Spinal cord (tissue), 10 donors: ENCODE data around the gene TMEM18. TPM values are rescaled to one million over a fixed set of nuclear protein-coding genes. Genes with fewer than 3 reads are reported as not detected.

Experiments used
- DNase-seq, 6 donors: peaks; one replicate each; pipeline versions ENCODE4 v3.0.0 to v3.0.0-alpha.2; 2013 to 2015; ENCODE audit warnings: low spot score in 6 of 6, low read depth in 4 of 6
- H3K27ac ChIP-seq: one replicate; pipeline ENCODE4 v1.5.1; 2013; ENCODE audit warnings: low read depth, low read length, control low read depth
- H3K27me3 ChIP-seq: one replicate; pipeline ENCODE4 v1.6.1; 2013; ENCODE audit warnings: low read length; ENCODE audit not compliant: control insufficient read depth, insufficient read depth
- H3K36me3 ChIP-seq: one replicate; pipeline ENCODE4 v1.6.1; 2013; ENCODE audit warnings: low read length; ENCODE audit not compliant: control insufficient read depth, insufficient read depth
- H3K4me1 ChIP-seq: one replicate; pipeline ENCODE4 v1.6.1; 2013; ENCODE audit warnings: low read length; ENCODE audit not compliant: control insufficient read depth, insufficient read depth
- H3K4me3 ChIP-seq: one replicate; pipeline ENCODE4 v1.5.1; 2013; ENCODE audit warnings: low read depth, low read length, control low read depth
- H3K9me3 ChIP-seq: one replicate; pipeline ENCODE4 v1.6.1; 2013; ENCODE audit warnings: low read length; ENCODE audit not compliant: control insufficient read depth, insufficient read depth
- WGBS: methylation state at CpG from one replicate; pipeline ENCODE4 v1.1.5; 2013; ENCODE audit warnings: missing lambda C conversion rate; ENCODE audit not compliant: insufficient coverage; 5-methylcytosine and 5-hydroxymethylcytosine counted together
- long read RNA-seq, 4 donors: transcript quantifications; one replicate each; lab custom pipeline, GENCODE V29; 2026
- polyA plus RNA-seq, 2 donors: library from polyadenylated mRNA; unstranded; fragments of 120-200 nt; gene quantifications; one replicate each; pipeline ENCODE4 v1.2.1, GENCODE V29; 2013; ENCODE audit not compliant: insufficient read length in 2 of 2
- total RNA-seq, 2 donors: library from RNA; depleted of rRNA in 1 of 2; stranded (reverse); fragments of 120-200 nt in 1 of 2; fragments of >200 nt in 1 of 2; gene quantifications; one replicate each; pipeline versions ENCODE4 v1.2.3 to v1.2.4, GENCODE V29; 2013 to 2014
- donor health status: healthy.

TMEM18 gene
- 10 to 100 TPM; 29.3 to 55.6 TPM for total RNA-seq
- polyA plus RNA-seq: 10 to 100 TPM; 48.7 to 52.2 TPM
- long read RNA-seq, donor 1, transcript TMEM18-201 (5 exons, 2,762 nt): major isoform, 31 of 36 reads
- long read RNA-seq, donor 1, partial matches to known transcripts: 0 of 36 reads
- long read RNA-seq, donor 1, other reads (novel, unspliced or antisense): 0 of 36 reads
- long read RNA-seq, donor 2, transcript TMEM18-201 (5 exons, 2,762 nt): major isoform, 8 of 9 reads
- long read RNA-seq, donor 2, partial matches to known transcripts: 0 of 9 reads
- long read RNA-seq, donor 2, other reads (novel, unspliced or antisense): 0 of 9 reads
- long read RNA-seq, donor 3, transcript TMEM18-201 (5 exons, 2,762 nt): major isoform, 16 of 21 reads
- long read RNA-seq, donor 3, partial matches to known transcripts: 0 of 21 reads
- long read RNA-seq, donor 3, other reads (novel, unspliced or antisense): 0 of 21 reads
- long read RNA-seq, donor 4, transcript TMEM18-207 (4 exons, 1,767 nt): minor isoform, 17 of 82 reads
- long read RNA-seq, donor 4, transcript TMEM18-201 (5 exons, 2,762 nt): major isoform, 57 of 82 reads
- long read RNA-seq, donor 4, partial matches to known transcripts: 0 of 82 reads
- long read RNA-seq, donor 4, other reads (novel, unspliced or antisense): 0 of 82 reads

DNA sequence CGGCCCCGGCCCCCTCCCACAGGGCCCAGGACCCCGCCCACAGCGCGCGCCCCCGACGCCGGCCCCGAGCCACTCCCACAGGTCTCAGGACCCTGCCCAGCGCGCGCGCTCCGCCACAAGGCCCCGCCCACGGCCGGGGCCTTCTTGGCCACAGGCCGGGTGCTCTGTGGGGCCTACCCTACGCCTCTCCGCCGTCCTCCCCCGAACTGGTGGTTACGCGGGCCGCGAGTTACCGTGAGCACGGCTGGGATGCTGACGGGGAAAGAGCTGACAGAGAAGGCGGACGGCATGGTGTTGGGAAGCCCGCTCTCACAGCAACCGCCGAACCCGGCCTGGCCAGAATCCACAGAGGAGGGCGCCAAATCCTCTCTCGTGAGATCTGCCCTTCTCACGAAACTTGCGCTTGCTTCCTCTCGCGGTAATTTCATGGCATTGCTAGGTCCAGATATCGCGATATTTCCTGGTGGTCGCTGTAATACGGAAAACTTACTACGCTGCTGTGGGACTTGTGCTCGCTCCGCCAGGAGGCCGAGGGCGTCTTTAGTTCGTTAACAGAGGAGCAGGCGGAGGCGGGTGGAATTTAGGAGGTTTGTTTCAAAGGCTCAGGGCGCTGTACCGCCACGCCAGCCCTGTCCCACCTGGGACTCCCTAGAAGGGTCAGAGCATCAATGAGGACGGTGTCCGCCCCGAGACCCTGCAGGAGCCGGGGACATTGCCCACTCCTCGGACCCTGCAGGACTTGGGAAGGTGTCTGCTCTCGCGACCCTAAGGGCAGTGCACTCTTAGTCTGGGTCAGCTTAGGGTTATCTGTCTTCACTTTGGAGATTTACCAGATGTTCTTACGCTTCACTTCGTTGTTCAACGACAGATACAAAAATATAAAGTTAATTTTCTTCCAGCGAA, at the start of gene TMEM18:
Gene TMEM18 (minus strand): TSS at position 351 of the 903 bp plus-strand sequence. CDS start 61 bp downstream, at position 290.
- H3K4me1 ChIP-seq: peaks cover 34% of the 10 kb centered on the region
- DNase-seq: peak; percentile 95 to 99 (median 96)
- WGBS: under 1% methylated on average over 60 of the region's 68 CpGs
- peak within 1 kb of the TSS; percentile 98 for H3K4me3 ChIP-seq
- H3K9me3 ChIP-seq: no peaks in the 10 kb centered on the region
- peak within 1 kb of the TSS; percentile 100 for H3K27ac ChIP-seq
- peaks cover 27% of the 10 kb centered on the region for H3K36me3 ChIP-seq
- H3K27me3 ChIP-seq: no peaks in the 10 kb centered on the region

GRCh38 chr2:726169-726568, 49.0 kb upstream of the TMEM18 start:
- no peak overlapping the region for H3K27ac ChIP-seq
- no peaks in the 10 kb centered on the region for H3K27me3 ChIP-seq
- no peaks in the 10 kb centered on the region for H3K9me3 ChIP-seq
- no peaks in the 10 kb centered on the region for H3K36me3 ChIP-seq
- 88% methylated on average over 4 of the region's 4 CpGs for WGBS
- DNase-seq: no peak
- H3K4me1 ChIP-seq: peaks cover 2% of the 10 kb centered on the region
- H3K4me3 ChIP-seq: no peak overlapping the region

GRCh38 chr2:725468-725867, 48.3 kb upstream of the TMEM18 start:
- peaks cover 2% of the 10 kb centered on the region for H3K4me1 ChIP-seq
- H3K36me3 ChIP-seq: no peaks in the 10 kb centered on the region
- H3K27me3 ChIP-seq: no peaks in the 10 kb centered on the region
- H3K4me3 ChIP-seq: no peak overlapping the region
- WGBS: 95% methylated on average over 4 of the region's 4 CpGs
- DNase-seq: no peak
- no peak overlapping the region for H3K27ac ChIP-seq
- no peaks in the 10 kb centered on the region for H3K9me3 ChIP-seq

DNA sequence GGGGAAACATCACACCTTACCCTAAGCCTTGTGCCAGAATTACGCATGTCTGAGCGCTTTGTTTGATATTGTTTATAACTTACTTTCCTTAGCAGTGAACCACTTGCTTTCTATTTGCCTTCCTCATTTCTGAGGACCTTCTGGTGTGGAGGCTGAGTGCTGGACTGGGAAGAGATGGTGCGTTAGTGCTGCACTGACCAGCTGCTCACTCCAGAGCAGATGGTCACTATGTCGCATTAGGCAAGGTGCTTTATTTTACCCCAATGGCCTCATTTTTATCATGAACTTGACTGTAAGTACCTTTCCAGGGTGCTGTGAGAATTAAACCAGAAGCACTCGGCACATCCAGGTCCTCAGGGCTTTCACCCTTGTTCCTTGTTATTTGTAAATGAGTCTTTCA, 46.6 kb upstream of the TMEM18 start:
- H3K4me1 ChIP-seq: no peaks in the 10 kb centered on the region
- DNase-seq: no peak
- 94% methylated on average over 2 of the region's 5 CpGs for WGBS

DNA sequence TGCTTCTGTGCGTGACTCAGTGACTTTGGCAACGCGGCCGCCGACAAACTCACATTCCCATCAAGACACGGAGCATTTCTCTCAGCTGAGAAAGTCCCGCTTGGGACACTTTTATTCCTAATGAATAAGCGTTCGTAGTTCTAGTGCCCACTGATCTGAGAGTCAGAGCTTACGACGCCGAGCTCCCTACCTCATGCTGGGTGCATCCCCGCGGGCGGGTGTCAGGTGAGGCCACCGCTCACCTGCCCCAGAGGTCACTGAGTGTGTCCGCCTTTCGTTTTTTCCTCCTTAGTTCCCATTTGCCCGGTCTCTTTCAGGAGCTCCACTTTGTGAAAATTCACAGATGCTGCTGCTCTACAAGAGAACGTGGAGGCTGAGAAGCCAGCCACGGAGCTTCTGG, 43.6 kb upstream of the TMEM18 start:
- no peak overlapping the region for H3K27ac ChIP-seq
- H3K4me1 ChIP-seq: peaks cover 3% of the 10 kb centered on the region
- no peak for DNase-seq
- no peaks in the 10 kb centered on the region for H3K9me3 ChIP-seq
- no peaks in the 10 kb centered on the region for H3K27me3 ChIP-seq
- no peaks in the 10 kb centered on the region for H3K36me3 ChIP-seq
- no peak overlapping the region for H3K4me3 ChIP-seq
- 92% methylated on average over 21 of the region's 21 CpGs for WGBS

More for the DNA sequence above, 46.6 kb upstream of the TMEM18 start:
- Histone ChIP-seq H3K27me3 (no peaks in the 10 kb centered on the region), H3K36me3 (no peaks in the 10 kb centered on the region), H3K27ac (no peak overlapping the region), H3K9me3 (no peaks in the 10 kb centered on the region), H3K4me3 (no peak overlapping the region)

GRCh38 chr2:719734-720133, 42.5 kb upstream of the TMEM18 start:
- 80% methylated on average over 6 of the region's 9 CpGs for WGBS
- no peaks in the 10 kb centered on the region for H3K36me3 ChIP-seq

GRCh38 chr2:719191-719590, 42.0 kb upstream of the TMEM18 start:
- Histone ChIP-seq H3K27ac (no peak overlapping the region), H3K27me3 (no peaks in the 10 kb centered on the region), H3K9me3 (no peaks in the 10 kb centered on the region), H3K4me1 (peaks cover 3% of the 10 kb centered on the region), H3K36me3 (no peaks in the 10 kb centered on the region), H3K4me3 (no peak overlapping the region)
- DNase-seq: no peak

More at GRCh38 chr2:719734-720133, 42.5 kb upstream of the TMEM18 start:
- H3K4me1 ChIP-seq: peaks cover 3% of the 10 kb centered on the region
- H3K27ac ChIP-seq: no peak overlapping the region
- DNase-seq: no peak
- H3K9me3 ChIP-seq: no peaks in the 10 kb centered on the region
- H3K4me3 ChIP-seq: no peak overlapping the region
- no peaks in the 10 kb centered on the region for H3K27me3 ChIP-seq

DNA sequence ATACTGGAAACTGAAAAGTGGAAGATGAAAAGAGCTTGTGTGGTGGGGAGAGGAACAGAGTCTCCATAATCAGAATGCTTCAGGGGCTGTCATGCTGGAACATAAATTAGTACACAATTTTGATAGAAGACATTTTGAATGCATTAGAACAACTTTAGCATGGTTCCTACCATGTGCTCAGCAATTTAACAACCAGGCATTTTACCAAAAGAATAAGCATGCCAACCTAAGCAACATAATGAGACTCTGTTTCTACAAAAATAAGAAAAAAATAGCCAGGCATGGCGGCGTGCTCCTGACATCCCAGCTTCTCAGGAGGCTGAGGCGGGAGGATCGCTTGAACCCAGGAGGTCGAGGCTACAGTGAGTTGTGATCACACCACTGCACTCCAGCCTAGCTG, 40.5 kb upstream of the TMEM18 start:
- H3K4me1 ChIP-seq: peaks cover 3% of the 10 kb centered on the region
- WGBS: 84% methylated on average over 4 of the region's 5 CpGs
- DNase-seq: peak in 1 of 6 donors; percentile 89
- no peak overlapping the region for H3K4me3 ChIP-seq
- no peaks in the 10 kb centered on the region for H3K9me3 ChIP-seq
- no peak overlapping the region for H3K27ac ChIP-seq
- no peaks in the 10 kb centered on the region for H3K27me3 ChIP-seq
- no peaks in the 10 kb centered on the region for H3K36me3 ChIP-seq

DNA sequence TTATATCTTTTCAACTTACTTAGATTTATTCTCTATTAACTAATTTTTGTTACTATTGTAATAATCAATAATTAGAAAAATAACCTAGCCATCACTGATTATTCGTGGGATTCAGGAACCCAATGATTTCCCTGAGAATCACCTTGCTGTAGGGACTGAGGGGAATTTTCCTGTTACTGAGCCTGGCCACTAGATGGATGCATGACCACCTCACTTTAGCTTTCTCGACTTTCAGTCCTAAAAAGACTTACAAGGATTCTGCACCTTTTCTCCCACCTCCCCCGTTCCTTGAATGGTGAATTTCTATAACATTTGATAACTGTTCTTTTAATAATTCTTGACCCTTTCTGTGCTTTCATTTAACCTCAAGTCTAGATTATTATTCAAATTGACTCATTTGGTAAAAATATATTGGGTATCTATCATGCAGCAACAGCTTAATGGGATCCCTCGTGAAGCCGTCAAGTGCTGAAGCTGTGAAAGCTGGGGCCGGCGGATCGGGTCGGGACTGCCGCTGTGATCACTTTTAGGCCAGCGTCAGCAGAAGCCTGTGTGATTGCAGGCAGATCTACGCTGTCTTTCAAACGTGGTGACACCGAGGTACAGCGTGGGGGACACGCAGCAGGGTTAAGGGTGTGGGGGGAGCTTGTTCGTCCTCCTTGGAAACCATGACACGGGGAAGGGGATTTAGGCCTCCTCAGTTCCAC, 38.8 kb upstream of the TMEM18 start:
- Histone ChIP-seq H3K4me1 (peaks cover 3% of the 10 kb centered on the region), H3K36me3 (no peaks in the 10 kb centered on the region), H3K27ac (no peak overlapping the region), H3K27me3 (no peaks in the 10 kb centered on the region), H3K9me3 (no peaks in the 10 kb centered on the region), H3K4me3 (no peak overlapping the region)
- DNase-seq: peak in 2 of 6 donors; percentile 59 to 85
- 61% methylated on average over 13 of the region's 18 CpGs for WGBS
